Kidney (tissue), 14 donors: ENCODE results near the gene P2RX6. TPM values are rescaled to one million over a fixed set of nuclear protein-coding genes. Genes with fewer than 3 reads are reported as not detected.

Experiments used
- DNase-seq, 5 donors: peaks; one replicate each; pipeline ENCODE4 v3.0.0-alpha.2; 2013 to 2020
- FAIRE-seq: peaks from 2 replicates; lab custom pipeline; 2012; peaks lifted over from hg19 to GRCh38; lab: Jason Lieb, UNC
- H3K27ac ChIP-seq, 2 donors: one replicate each; pipeline ENCODE4 v1.7.0; 2013; ENCODE audit warnings: low read depth in 2 of 2, low read length in 2 of 2, inconsistent platforms in 1 of 2
- H3K27me3 ChIP-seq: one replicate; pipeline ENCODE4 v1.7.1; 2013; ENCODE audit warnings: low read length, inconsistent platforms; ENCODE audit not compliant: control insufficient read depth, insufficient read depth
- H3K36me3 ChIP-seq, 3 donors: one replicate each; pipeline versions ENCODE4 v1.7.0 to v1.7.1; 2013; ENCODE audit warnings: low read length in 3 of 3, control low read depth in 1 of 3, inconsistent platforms in 1 of 3; ENCODE audit not compliant: insufficient read depth in 3 of 3, control insufficient read depth in 2 of 3
- H3K4me1 ChIP-seq, 3 donors: one replicate each; pipeline versions ENCODE4 v1.7.0 to v1.7.1; 2013; ENCODE audit warnings: low read length in 3 of 3, inconsistent platforms in 1 of 3, low read depth in 1 of 3; ENCODE audit not compliant: control insufficient read depth in 2 of 3, insufficient read depth in 2 of 3
- H3K4me3 ChIP-seq, 3 donors: one replicate each; pipeline versions ENCODE4 v1.7.0 to v1.8.1; 2013; ENCODE audit warnings: low read length in 3 of 3, control low read depth in 1 of 3, inconsistent platforms in 1 of 3
- H3K9ac ChIP-seq, 3 donors: one replicate each; pipeline versions ENCODE4 v1.7.0 to v1.7.1; 2013; ENCODE audit warnings: low read length in 3 of 3, control low read depth in 1 of 3, inconsistent platforms in 1 of 3
- H3K9me3 ChIP-seq, 3 donors: one replicate each; pipeline versions ENCODE4 v1.7.0 to v1.7.1; 2013; ENCODE audit warnings: low read length in 3 of 3, control low read depth in 1 of 3, inconsistent platforms in 1 of 3; ENCODE audit not compliant: control insufficient read depth in 2 of 3, insufficient read depth in 1 of 3
- intact Hi-C: fragments of 100-400 bp; cut with DNase I; formaldehyde crosslinking; loops from one replicate; pipeline ENCODE4 v1.11.1; 2022
- polyA plus RNA-seq: library from polyadenylated mRNA; stranded (reverse); fragments of 350-450 nt; fragmentation: Illumina TruSeq; extraction: RNeasy Lipid Tissue Mini Kit (QIAGEN cat#74804); gene quantifications from one replicate; pipeline ENCODE4 v1.2.3, GENCODE V29; 2014; ENCODE audit warnings: low read depth, low replicate concordance; ENCODE audit not compliant: insufficient read depth
- total RNA-seq: library from RNA; stranded (reverse); fragmentation: NEBNext Ultra II Directional; extraction: Animal tissue kit (Norgen Biotek cat#: 25700); gene quantifications from one replicate; pipeline ENCODE4 v1.2.1, GENCODE V29; 2021
- TF ChIP-seq, protein P1 (sequence below): IDR thresholded peaks from 3 replicates; pipeline ENCODE4 v1.5.1; 2012; ENCODE audit warnings: mild to moderate bottlenecking, moderate library complexity, borderline replicate concordance; ENCODE audit not compliant: insufficient read depth; ENCODE audit errors: extremely low read depth
- donor health status: control.
- donor health status: control.
- donor health status: control.
- donor health status: control.
- donor health status: control.
- donor health status: DM: yes; HTN: yes; CAD: no.
- donor health status: Normal renal cell carcinoma (clear cell type).

Gene P2RX6
- total and polyA plus RNA-seq, 2 donors from 2014 or later = 1.0 to 1.6 TPM

- DNase-seq = peak in 2 of 5 donors; percentile 19 to 72
These were observed 14.6 kb upstream of the P2RX6 start for GRCh38 chr22:21000207-21000986.

GRCh38 chr22:21000987-21001600 is 13.9 kb upstream of the P2RX6 start:
- Histone ChIP-seq H3K4me3 (peak overlapping the region; percentile 38 to 91 (median 78)), H3K27ac (peak overlapping the region; percentile 95 to 99), H3K9ac (peak overlapping the region; percentile 1 to 95 (median 80)), H3K27me3 (no peaks in the 10 kb centered on the region), H3K4me1 (peaks cover 0 to 27% (median 4%) of the 10 kb centered on the region in 3 donors), H3K9me3 (no peaks in the 10 kb centered on the region), H3K36me3 (peaks cover 0 to 9% (median 5%) of the 10 kb centered on the region in 3 donors)
- intact Hi-C loops = no loop called here
- FAIRE-seq (no peak), DNase-seq (peak in 2 of 5 donors; percentile 29 to 35)
- TF ChIP-seq, protein P1, sequence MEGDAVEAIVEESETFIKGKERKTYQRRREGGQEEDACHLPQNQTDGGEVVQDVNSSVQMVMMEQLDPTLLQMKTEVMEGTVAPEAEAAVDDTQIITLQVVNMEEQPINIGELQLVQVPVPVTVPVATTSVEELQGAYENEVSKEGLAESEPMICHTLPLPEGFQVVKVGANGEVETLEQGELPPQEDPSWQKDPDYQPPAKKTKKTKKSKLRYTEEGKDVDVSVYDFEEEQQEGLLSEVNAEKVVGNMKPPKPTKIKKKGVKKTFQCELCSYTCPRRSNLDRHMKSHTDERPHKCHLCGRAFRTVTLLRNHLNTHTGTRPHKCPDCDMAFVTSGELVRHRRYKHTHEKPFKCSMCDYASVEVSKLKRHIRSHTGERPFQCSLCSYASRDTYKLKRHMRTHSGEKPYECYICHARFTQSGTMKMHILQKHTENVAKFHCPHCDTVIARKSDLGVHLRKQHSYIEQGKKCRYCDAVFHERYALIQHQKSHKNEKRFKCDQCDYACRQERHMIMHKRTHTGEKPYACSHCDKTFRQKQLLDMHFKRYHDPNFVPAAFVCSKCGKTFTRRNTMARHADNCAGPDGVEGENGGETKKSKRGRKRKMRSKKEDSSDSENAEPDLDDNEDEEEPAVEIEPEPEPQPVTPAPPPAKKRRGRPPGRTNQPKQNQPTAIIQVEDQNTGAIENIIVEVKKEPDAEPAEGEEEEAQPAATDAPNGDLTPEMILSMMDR = no peak

More at GRCh38 chr22:21000207-21000986, 14.6 kb upstream of the P2RX6 start:
- H3K27me3 ChIP-seq = no peaks in the 10 kb centered on the region
- H3K27ac ChIP-seq = peak overlapping the region in 1 of 2 donors; percentile 95
- peak overlapping the region; percentile 1 to 95 (median 18) for H3K9ac ChIP-seq
- TF ChIP-seq, protein P1 = no peak
- intact Hi-C loops = no loop called here
- H3K9me3 ChIP-seq = no peaks in the 10 kb centered on the region
- H3K4me1 ChIP-seq = peaks cover 0 to 27% (median 4%) of the 10 kb centered on the region in 3 donors
- peaks cover 0 to 9% (median 5%) of the 10 kb centered on the region in 3 donors for H3K36me3 ChIP-seq
- no peak for FAIRE-seq
- H3K4me3 ChIP-seq = peak overlapping the region; percentile 38 to 91 (median 78)

DNA sequence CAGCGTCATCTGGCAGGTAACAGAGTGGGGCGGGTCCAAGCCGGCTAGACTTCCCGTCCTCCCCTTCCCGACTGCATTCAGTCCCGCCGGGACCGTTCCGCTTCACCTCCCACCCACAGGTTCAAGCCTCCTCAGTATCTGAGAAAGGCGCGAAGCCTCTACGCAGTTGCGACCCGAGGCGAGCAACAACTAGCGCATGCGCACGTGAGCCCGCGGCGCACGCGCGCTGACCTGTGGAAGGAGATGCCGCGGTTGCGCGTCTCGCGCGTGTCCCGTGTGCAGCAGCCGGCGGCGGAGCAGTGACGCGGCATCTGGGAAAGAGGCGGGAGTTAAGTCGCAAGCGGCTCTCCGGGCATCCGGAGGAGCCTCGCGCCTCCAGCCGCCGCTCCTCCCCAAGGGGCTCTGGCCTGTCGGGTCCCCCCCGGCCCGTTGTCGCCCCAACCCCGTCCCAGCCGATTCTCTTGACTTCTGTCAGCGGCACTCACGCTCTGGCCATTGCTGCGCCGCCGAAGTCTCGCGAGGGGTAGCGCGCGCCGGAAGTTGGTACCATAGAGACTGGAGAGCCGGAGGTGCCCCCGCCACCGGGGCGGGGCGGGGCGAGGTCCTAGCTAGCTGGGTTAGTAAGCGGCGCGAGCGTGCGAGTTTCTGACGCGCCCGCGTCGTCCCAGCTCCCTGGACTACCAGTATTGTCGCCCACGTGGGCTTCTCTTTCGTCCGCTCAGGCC is 13.2 kb upstream of the P2RX6 start, which contains the start of gene THAP7:
THAP7 (minus strand) TSS at position 518 of the 725 bp plus-strand sequence; CDS start at position 311, 207 bp downstream.
- Histone ChIP-seq H3K4me1 (peaks cover 0 to 27% (median 4%) of the 10 kb centered on the region in 3 donors), H3K4me3 (peak within 1 kb of the TSS; percentile 38 to 91 (median 78)), H3K36me3 (peaks cover 0 to 6% (median 3%) of the 10 kb centered on the region in 3 donors), H3K27me3 (no peaks in the 10 kb centered on the region), H3K9me3 (no peaks in the 10 kb centered on the region), H3K27ac (peak within 1 kb of the TSS; percentile 95 to 99), H3K9ac (peak within 1 kb of the TSS; percentile 80 to 95 (median 88))
- TF ChIP-seq, protein P1 = no peak
- peak; percentile 96 to 99 (median 98) for DNase-seq
- FAIRE-seq = no peak
- intact Hi-C loops = no loop called here
